ENCODE measurements around the gene ZNF804B.

DNA sequence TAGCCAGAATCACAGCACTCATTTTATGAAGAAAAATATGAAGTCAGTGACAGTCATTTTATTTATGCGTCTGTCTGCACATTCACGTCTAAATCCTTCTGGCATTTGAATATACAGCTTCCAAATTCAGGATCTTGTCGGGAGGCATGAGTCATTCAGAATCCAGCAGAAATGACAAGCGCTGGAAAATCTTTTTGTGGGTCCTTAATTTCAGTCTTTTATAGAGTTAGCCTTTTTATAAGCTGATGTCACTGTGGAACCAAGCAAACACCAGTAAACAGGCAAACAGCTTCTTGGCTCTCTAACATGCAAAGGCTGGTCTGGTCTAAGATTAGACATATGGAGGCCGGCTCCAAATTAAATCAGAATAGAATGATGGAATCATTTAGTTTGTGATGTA lies 424.2 kb downstream of the ZNF804B start:
- TF ChIP-seq POLR2A (IDR thresholded peaks at IDR 0.05; ENCODE audit: low read length): no peak
- TF ChIP-seq GATA1 (IDR thresholded peaks at IDR 0.05; ENCODE audit: low read depth, low read length): no peak
